HepG2 (cell line): ENCODE measurements around the gene CBLN3. TPM values are rescaled to one million over a fixed set of nuclear protein-coding genes. Genes with fewer than 3 reads are reported as not detected.

Experiments
- CEBPZ ChIP-seq: IDR thresholded peaks from 2 replicates; pipeline ENCODE4 v1.6.1; 2012; ENCODE audit warnings: low read length, improper control_type of control experiment
- DMTF1 ChIP-seq: sonication (generic); formaldehyde crosslinking; IDR thresholded peaks from 2 replicates; pipeline ENCODE4 v1.4.0; 2020; ENCODE audit warnings: mild to moderate bottlenecking, missing genetic modification reagents
- KLF6 ChIP-seq: IDR thresholded peaks from 2 replicates; pipeline ENCODE4 v1.8.0; 2016; ENCODE audit warnings: missing biosample characterization, missing genetic modification reagents
- MEIS1 ChIP-seq: sonication (generic); formaldehyde crosslinking; IDR thresholded peaks from 2 replicates; pipeline ENCODE4 v1.9.0; 2021; ENCODE audit warnings: mild to moderate bottlenecking, missing genetic modification reagents, moderate library complexity, borderline replicate concordance
- PRMT3 ChIP-seq: sonication (generic); formaldehyde crosslinking; IDR thresholded peaks from 2 replicates; pipeline ENCODE4 v1.8.1; 2022; ENCODE audit warnings: low read depth, mild to moderate bottlenecking, moderate library complexity, missing genetic modification reagents, borderline replicate concordance
- RFXAP ChIP-seq: sonication (generic); formaldehyde crosslinking; IDR thresholded peaks from 2 replicates; pipeline ENCODE4 v1.4.0; 2020; ENCODE audit warnings: missing genetic modification reagents, borderline replicate concordance
- SMC3 ChIP-seq: IDR thresholded peaks from 2 replicates; pipeline ENCODE4 v1.6.1; 2011; ENCODE audit warnings: low read length, improper control_type of control experiment
- TIGD3 ChIP-seq: sonication (generic); formaldehyde crosslinking; IDR thresholded peaks from 2 replicates; pipeline ENCODE4 v1.5.1; 2020; ENCODE audit warnings: mild to moderate bottlenecking, missing genetic modification reagents, borderline replicate concordance
- ZBTB3 ChIP-seq: sonication (generic); formaldehyde crosslinking; IDR thresholded peaks from 2 replicates; pipeline ENCODE4 v1.4.0; 2020; ENCODE audit warnings: low read depth, mild to moderate bottlenecking, moderate library complexity, missing genetic modification reagents, borderline replicate concordance
- ZBTB38 ChIP-seq: sonication (generic); formaldehyde crosslinking; IDR thresholded peaks from 2 replicates; pipeline ENCODE4 v1.5.1; 2020; ENCODE audit warnings: mild to moderate bottlenecking, missing genetic modification reagents
- ZFP36L2 ChIP-seq: sonication (generic); formaldehyde crosslinking; IDR thresholded peaks from 2 replicates; pipeline ENCODE4 v1.4.0; 2020; ENCODE audit warnings: missing genetic modification reagents
- ZNF468 ChIP-seq: sonication (generic); formaldehyde crosslinking; IDR thresholded peaks from 2 replicates; pipeline ENCODE4 v1.8.0; 2022; ENCODE audit warnings: mild to moderate bottlenecking, moderate library complexity, missing genetic modification reagents
- ZNF547 ChIP-seq: sonication (generic); formaldehyde crosslinking; IDR thresholded peaks from 2 replicates; pipeline ENCODE4 v1.5.1; 2020; ENCODE audit warnings: mild to moderate bottlenecking, missing genetic modification reagents
- ZNF558 ChIP-seq: sonication (generic); formaldehyde crosslinking; IDR thresholded peaks from 2 replicates; pipeline ENCODE4 v1.9.0; 2022; ENCODE audit warnings: mild to moderate bottlenecking, missing genetic modification reagents, borderline replicate concordance
- ZNF570 ChIP-seq: sonication (generic); formaldehyde crosslinking; IDR thresholded peaks from 2 replicates; pipeline ENCODE4 v1.4.0; 2020; ENCODE audit warnings: mild to moderate bottlenecking, missing genetic modification reagents, borderline replicate concordance
- ZNF672 ChIP-seq: sonication (generic); formaldehyde crosslinking; IDR thresholded peaks from 2 replicates; pipeline ENCODE4 v1.8.1; 2022; ENCODE audit warnings: missing genetic modification reagents
- ZNF7 ChIP-seq: IDR thresholded peaks from 2 replicates; pipeline ENCODE4 v1.6.1; 2016; ENCODE audit warnings: missing biosample characterization, missing genetic modification reagents
- ZNF747 ChIP-seq: sonication (generic); formaldehyde crosslinking; IDR thresholded peaks from 2 replicates; pipeline ENCODE4 v1.8.1; 2023; ENCODE audit warnings: missing genetic modification reagents, mild to moderate bottlenecking, borderline replicate concordance
- polyA plus RNA-seq, 8 experiments: library from polyadenylated mRNA; depleted of rRNA in 3 of 8; stranded (reverse) in 7 of 8; unstranded in 1 of 8; fragments of >200 nt; fragmentation: Illumina TruSeq in 4 of 8; extraction: Trizol in 4 of 8; gene quantifications; 2 replicates each; pipeline versions ENCODE4 v1.2.1 to v1.2.3, GENCODE V29; 2011 to 2016; ENCODE audit warnings: low read depth in 4 of 8, missing spikeins in 1 of 8, mixed read lengths in 1 of 8; ENCODE audit not compliant: insufficient read depth in 1 of 8
- total RNA-seq, 5 experiments: library from RNA; depleted of rRNA; stranded (reverse); fragments of >200 nt; fragmentation: Illumina TruSeq; extraction: Trizol; gene quantifications; 2 replicates each; pipeline ENCODE4 v1.2.3, GENCODE V29; 2016; ENCODE audit warnings: low read depth in 1 of 5
- TF ChIP-seq, protein P1 (sequence below): sonication (generic); formaldehyde crosslinking; IDR thresholded peaks from 2 replicates; pipeline ENCODE4 v1.4.0; 2020; ENCODE audit warnings: mild to moderate bottlenecking, missing genetic modification reagents

CBLN3 gene
- total and polyA plus RNA-seq, 2 of the 13 experiments (the other 11 are each of a cell fraction or from before 2014, with no cell fraction given), result 0.66 to 0.98 TPM

- TF ChIP-seq PRMT3 (no peak; the same call in 1 of the 2 replicates), ZNF747 (CRISPR knock-in tag) (peak; percentile 95), ZNF570 (peak; percentile 88; the same call in 1 of the 2 replicates), RFXAP (CRISPR knock-in tag) (peak; percentile 64), CEBPZ (no peak), ZNF672 (no peak), SMC3 (no peak), ZNF547 (CRISPR knock-in tag) (peak; percentile 96), ZBTB3 (CRISPR knock-in tag) (peak; percentile 82; the same call in 1 of the 2 replicates), ZNF558 (peak; percentile 94), ZNF7 (CRISPR knock-in tag) (no peak), ZFP36L2 (CRISPR knock-in tag) (peak; percentile 86; the same call in 1 of the 2 replicates), ZBTB38 (CRISPR knock-in tag) (peak; percentile 93), MEIS1 (CRISPR knock-in tag) (no peak; the same call in 1 of the 2 replicates), KLF6 (CRISPR knock-in tag) (peak; percentile 82), DMTF1 (CRISPR knock-in tag) (peak; percentile 92; the same call in 1 of the 2 replicates), ZNF468 (CRISPR knock-in tag) (no peak), TIGD3 (CRISPR knock-in tag) (peak; percentile 96)
- TF ChIP-seq, protein P1, sequence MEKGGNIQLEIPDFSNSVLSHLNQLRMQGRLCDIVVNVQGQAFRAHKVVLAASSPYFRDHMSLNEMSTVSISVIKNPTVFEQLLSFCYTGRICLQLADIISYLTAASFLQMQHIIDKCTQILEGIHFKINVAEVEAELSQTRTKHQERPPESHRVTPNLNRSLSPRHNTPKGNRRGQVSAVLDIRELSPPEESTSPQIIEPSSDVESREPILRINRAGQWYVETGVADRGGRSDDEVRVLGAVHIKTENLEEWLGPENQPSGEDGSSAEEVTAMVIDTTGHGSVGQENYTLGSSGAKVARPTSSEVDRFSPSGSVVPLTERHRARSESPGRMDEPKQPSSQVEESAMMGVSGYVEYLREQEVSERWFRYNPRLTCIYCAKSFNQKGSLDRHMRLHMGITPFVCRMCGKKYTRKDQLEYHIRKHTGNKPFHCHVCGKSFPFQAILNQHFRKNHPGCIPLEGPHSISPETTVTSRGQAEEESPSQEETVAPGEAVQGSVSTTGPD (CRISPR knock-in tag), result peak; percentile 93
Observed at GRCh38 chr14:24442240-24443052, 13.0 kb upstream of the CBLN3 start, which contains the start of gene SDR39U1 (continued).
